Karpas-422 (cell line): ENCODE data around the gene NUTM1. TPM values are rescaled to one million over a fixed set of nuclear protein-coding genes. Genes with fewer than 3 reads are reported as not detected.
"Not testable (repeated sequence)": the region's sequence is repeated elsewhere in the genome, so short reads cannot be mapped to it uniquely, and the experiment has no call there.

ENCODE experiments used
- DNase-seq: peaks from one replicate; pipeline ENCODE4 v3.0.0-alpha.2; 2015
- H2AFZ ChIP-seq: fragments of 200-600 bp; sonication (generic); 2 replicates; pipeline ENCODE4 v1.6.1; 2014; ENCODE audit warnings: antibody characterized with exemption, low read length, mixed read lengths
- H3K27ac ChIP-seq: fragments of 200-600 bp; sonication (generic); 2 replicates; pipeline ENCODE4 v1.5.1; 2014; ENCODE audit warnings: mild to moderate bottlenecking, low read length, moderate library complexity
- H3K27me3 ChIP-seq: fragments of 200-600 bp; sonication (generic); 2 replicates; pipeline ENCODE4 v1.6.1; 2014; ENCODE audit warnings: low read length, mixed read lengths
- H3K36me3 ChIP-seq: fragments of 200-600 bp; sonication (generic); 2 replicates; pipeline ENCODE4 v1.6.1; 2014; ENCODE audit warnings: low read length, mixed read lengths; ENCODE audit not compliant: insufficient read depth
- H3K4me1 ChIP-seq: fragments of 200-600 bp; sonication (generic); 2 replicates; pipeline ENCODE4 v1.6.1; 2014; ENCODE audit warnings: mild to moderate bottlenecking, low read length, mixed read lengths
- H3K4me2 ChIP-seq: fragments of 200-600 bp; sonication (generic); 2 replicates; pipeline ENCODE4 v1.6.1; 2014; ENCODE audit warnings: low read length, low read depth, mild to moderate bottlenecking; ENCODE audit not compliant: poor library complexity, severe bottlenecking
- H3K4me3 ChIP-seq: fragments of 200-600 bp; sonication (generic); 2 replicates; pipeline ENCODE4 v1.5.1; 2014; ENCODE audit warnings: mild to moderate bottlenecking, antibody characterized with exemption, low read length, mixed read lengths
- H3K79me2 ChIP-seq: fragments of 200-600 bp; sonication (generic); 2 replicates; pipeline ENCODE4 v1.6.1; 2014; ENCODE audit warnings: mild to moderate bottlenecking, low read length, mixed read lengths
- H3K9ac ChIP-seq: fragments of 200-600 bp; sonication (generic); 2 replicates; pipeline ENCODE4 v1.6.0; 2014; ENCODE audit warnings: low read length
- H3K9me2 ChIP-seq: fragments of 200-600 bp; sonication (generic), shearing (Covaris generic); replicated peaks from 2 replicates; pipeline ENCODE4 v1.6.0; 2014; ENCODE audit warnings: mild to moderate bottlenecking, low read length, moderate library complexity; ENCODE audit not compliant: insufficient read depth
- H3K9me3 ChIP-seq: fragments of 300-700, 200-600 bp; sonication (generic); 2 replicates; pipeline ENCODE4 v1.6.1; 2014; ENCODE audit warnings: low read length, mixed read lengths
- H4K20me1 ChIP-seq: fragments of 200-600 bp; sonication (generic); 2 replicates; pipeline ENCODE4 v1.6.1; 2014; ENCODE audit warnings: mild to moderate bottlenecking, antibody characterized with exemption, low read length, low read depth; ENCODE audit not compliant: insufficient read depth
- small RNA-seq: library from RNA; depleted of rRNA; stranded (forward); fragments of <200 nt; gene quantifications from one replicate; pipeline ENCODE3, GENCODE V24; 2014
- total RNA-seq: library from RNA; depleted of rRNA; stranded (reverse); fragments of >200 nt; shearing (Covaris generic); gene quantifications from 2 replicates; pipeline ENCODE4 v1.2.3, GENCODE V29; 2014; ENCODE audit warnings: low replicate concordance; rRNA removed

The NUTM1 gene
- total RNA-seq, 1 experiment from 2014 or later: not detected

GRCh38 chr15:34392981-34393380 is 49.9 kb downstream of the NUTM1 start:
- H3K27ac ChIP-seq, H3K4me2 ChIP-seq: not testable (repeated sequence)

GRCh38 chr15:34397637-34398259 is 54.6 kb downstream of the NUTM1 start:
- not testable (repeated sequence) for H3K36me3 ChIP-seq, DNase-seq, H3K4me2 ChIP-seq, H3K27ac ChIP-seq, H3K9me3 ChIP-seq, H3K4me3 ChIP-seq, H3K9me2 ChIP-seq, H4K20me1 ChIP-seq, H3K79me2 ChIP-seq, H3K9ac ChIP-seq, H3K4me1 ChIP-seq, H2AFZ ChIP-seq, H3K27me3 ChIP-seq

More at GRCh38 chr15:34392981-34393380, 49.9 kb downstream of the NUTM1 start:
- not testable (repeated sequence) for H3K9ac ChIP-seq, H3K27me3 ChIP-seq, H3K36me3 ChIP-seq, H3K9me3 ChIP-seq, H2AFZ ChIP-seq, H3K79me2 ChIP-seq, DNase-seq, H3K4me3 ChIP-seq, H4K20me1 ChIP-seq, H3K9me2 ChIP-seq, H3K4me1 ChIP-seq

- not testable (repeated sequence) for H3K4me2 ChIP-seq, H3K27ac ChIP-seq, H2AFZ ChIP-seq, H3K27me3 ChIP-seq, DNase-seq, H4K20me1 ChIP-seq, H3K36me3 ChIP-seq, H3K9ac ChIP-seq, H3K4me3 ChIP-seq, H3K79me2 ChIP-seq, H3K9me2 ChIP-seq, H3K9me3 ChIP-seq, H3K4me1 ChIP-seq
These were observed 60.1 kb downstream of the NUTM1 start for GRCh38 chr15:34403160-34403598.

- H3K27ac ChIP-seq, H3K79me2 ChIP-seq, H3K9me2 ChIP-seq, H3K9me3 ChIP-seq, H4K20me1 ChIP-seq, H3K4me1 ChIP-seq, H3K36me3 ChIP-seq, DNase-seq, H3K4me3 ChIP-seq, H3K27me3 ChIP-seq, H2AFZ ChIP-seq, H3K4me2 ChIP-seq, H3K9ac ChIP-seq: not testable (repeated sequence)
These were observed 60.8 kb downstream of the NUTM1 start for GRCh38 chr15:34403899-34404298.

Small RNAs within 50 kb of the gene (small RNA-seq; reads per million reads assigned to genes)
- gene MIR1233-1: not detected
- gene RF00019: not detected

Other genes with a start within 250 kb of the NUTM1 start
- gene EMC7, start 241.5 kb upstream of the NUTM1 start, total RNA-seq: 33.4 and 42.6 TPM in 2 replicates
- 5.2 and 6.4 TPM in 2 replicates for gene PGBD4, start 241.2 kb upstream of the NUTM1 start, total RNA-seq
- 29.0 and 61.3 TPM in 2 replicates for gene KATNBL1, start 133.2 kb upstream of the NUTM1 start, total RNA-seq
- 94.0 and 217 TPM in 2 replicates for gene EMC4, start 118.3 kb upstream of the NUTM1 start, total RNA-seq
- gene SLC12A6, start 5.5 kb upstream of the NUTM1 start, total RNA-seq: 1.3 and 1.6 TPM in 2 replicates
- gene NOP10, start 179 bp upstream of the NUTM1 start, total RNA-seq: 148 and 448 TPM in 2 replicates
- gene LPCAT4, start 23.9 kb downstream of the NUTM1 start, total RNA-seq: 37.6 and 40.8 TPM in 2 replicates
- gene GOLGA8A, start 94.5 kb downstream of the NUTM1 start, total RNA-seq: 4.7 and 8.0 TPM in 2 replicates
- gene GOLGA8B, start 240.3 kb downstream of the NUTM1 start, total RNA-seq: 96.7 and 186 TPM in 2 replicates